HK-2 (cell line): ENCODE data around the gene DUSP5.
"Not testable (repeated sequence)": the region's sequence is repeated elsewhere in the genome, so short reads cannot be mapped to it uniquely, and the experiment has no call there.

Experiments
- DNase-seq: peaks from one replicate; pipeline ENCODE4 v3.0.0-alpha.2; 2018; ENCODE audit not compliant: unreplicated experiment

Gene DUSP5

GRCh38 chr10:110522365-110522988 is 24.8 kb downstream of the DUSP5 start:
- DNase-seq = no peak

GRCh38 chr10:110523736-110524135 is 26.0 kb downstream of the DUSP5 start:
- no peak for DNase-seq

GRCh38 chr10:110524179-110524858 is 26.6 kb downstream of the DUSP5 start:
- DNase-seq = no peak

GRCh38 chr10:110524859-110525232 is 27.1 kb downstream of the DUSP5 start:
- DNase-seq = no peak

- DNase-seq = no peak
These were observed 27.9 kb downstream of the DUSP5 start for GRCh38 chr10:110525349-110526260.

GRCh38 chr10:110527731-110528171 is 30.0 kb downstream of the DUSP5 start:
- no peak for DNase-seq

- DNase-seq = no peak
These were observed 30.7 kb downstream of the DUSP5 start for GRCh38 chr10:110528224-110528996.

- DNase-seq = not testable (repeated sequence)
These were observed 31.4 kb downstream of the DUSP5 start for GRCh38 chr10:110528997-110529524.

- no peak for DNase-seq
These were observed 31.9 kb downstream of the DUSP5 start for GRCh38 chr10:110529596-110530011.

GRCh38 chr10:110530131-110530831 is 32.6 kb downstream of the DUSP5 start:
- no peak for DNase-seq

- no peak for DNase-seq
These were observed 34.0 kb downstream of the DUSP5 start for GRCh38 chr10:110531687-110532086.

GRCh38 chr10:110532628-110533027 is 34.9 kb downstream of the DUSP5 start:
- not testable (repeated sequence) for DNase-seq

- DNase-seq = no peak
These were observed 35.4 kb downstream of the DUSP5 start for GRCh38 chr10:110533149-110533548.

GRCh38 chr10:110534571-110534970 is 36.9 kb downstream of the DUSP5 start:
- DNase-seq = no peak

- peak; percentile 86 for DNase-seq
These were observed 38.5 kb downstream of the DUSP5 start for GRCh38 chr10:110535958-110536891.

- no peak for DNase-seq
These were observed 41.4 kb downstream of the DUSP5 start for GRCh38 chr10:110539091-110539490.

GRCh38 chr10:110540031-110540430 is 42.3 kb downstream of the DUSP5 start:
- DNase-seq = no peak

GRCh38 chr10:110544958-110545537 is 47.3 kb downstream of the DUSP5 start:
- no peak for DNase-seq

GRCh38 chr10:110546077-110546476 is 48.4 kb downstream of the DUSP5 start:
- no peak for DNase-seq
